CD14-positive monocyte (primary cell): ENCODE measurements around the gene UBE2D1. TPM values are rescaled to one million over a fixed set of nuclear protein-coding genes. Genes with fewer than 3 reads are reported as not detected.

Experiments used
- DNase-seq, 3 donors: peaks; one replicate each; pipeline ENCODE4 v3.0.0-alpha.2; 2011 to 2022
- H2AFZ ChIP-seq: 2 replicates; pipeline ENCODE4 v1.6.0; 2012; ENCODE audit warnings: mild to moderate bottlenecking, low read depth, low read length, inconsistent platforms; ENCODE audit not compliant: insufficient read depth, poor library complexity, severe bottlenecking
- H3K27ac ChIP-seq, 2 donors: 1 replicate in 1 of 2; 2 replicates in 1 of 2; pipeline ENCODE4 v1.5.1; 2012 to 2013; ENCODE audit warnings: low read length in 2 of 2, control low read depth in 1 of 2, inconsistent platforms in 1 of 2, low read depth in 1 of 2, mild to moderate bottlenecking in 1 of 2
- H3K27me3 ChIP-seq, 2 donors: one replicate each; pipeline versions ENCODE4 v1.6.0 to v1.6.1; 2011 to 2013; ENCODE audit warnings: low read length in 2 of 2; ENCODE audit not compliant: control insufficient read depth in 2 of 2, insufficient read depth in 2 of 2
- H3K36me3 ChIP-seq, 2 donors: replicated peaks in 1 of 2; 1 replicate in 1 of 2; 2 replicates in 1 of 2; pipeline versions ENCODE4 v1.5.1 to v1.6.1; 2012 to 2013; ENCODE audit warnings: low read length in 2 of 2, control low read depth in 1 of 2, inconsistent platforms in 1 of 2, mild to moderate bottlenecking in 1 of 2; ENCODE audit not compliant: insufficient read depth in 2 of 2, control insufficient read depth in 1 of 2
- H3K4me1 ChIP-seq, 2 donors: 1 replicate in 1 of 2; 2 replicates in 1 of 2; pipeline versions ENCODE4 v1.5.1 to v1.6.1; 2012 to 2013; ENCODE audit warnings: low read length in 2 of 2, control low read depth in 1 of 2, inconsistent platforms in 1 of 2, mild to moderate bottlenecking in 1 of 2, moderate library complexity in 1 of 2; ENCODE audit not compliant: insufficient read depth in 2 of 2, control insufficient read depth in 1 of 2
- H3K4me2 ChIP-seq: replicated peaks from 2 replicates; pipeline ENCODE3; 2012; ENCODE audit warnings: low read length, moderate library complexity, mild to moderate bottlenecking; ENCODE audit not compliant: poor library complexity, severe bottlenecking; ENCODE audit errors: extremely low read depth
- H3K4me3 ChIP-seq, 3 experiments: fragments of 200-600 bp in 1 of 3; sonication (generic) in 1 of 3; replicated peaks in 1 of 3; 1 replicate in 2 of 3; 2 replicates in 1 of 3; pipeline ENCODE4 v1.5.1; 2011 to 2013; ENCODE audit warnings: low read length in 3 of 3, mild to moderate bottlenecking in 3 of 3, control low read depth in 2 of 3, low read depth in 2 of 3, inconsistent platforms in 1 of 3, moderate library complexity in 1 of 3
- H3K79me2 ChIP-seq: 2 replicates; pipeline ENCODE4 v1.6.0; 2012; ENCODE audit warnings: mild to moderate bottlenecking, control low read depth, inconsistent platforms, low read length, moderate library complexity; ENCODE audit not compliant: insufficient read depth
- H3K9ac ChIP-seq: 2 replicates; pipeline ENCODE4 v1.6.0; 2017; ENCODE audit warnings: low read length, mild to moderate bottlenecking; ENCODE audit not compliant: insufficient read depth, poor library complexity, severe bottlenecking
- H3K9me3 ChIP-seq, 2 donors: replicated peaks in 1 of 2; 1 replicate in 1 of 2; 2 replicates in 1 of 2; pipeline versions ENCODE4 v1.5.1 to v1.6.1; 2012 to 2013; ENCODE audit warnings: low read length in 2 of 2, control low read depth in 1 of 2; ENCODE audit not compliant: control insufficient read depth in 1 of 2, insufficient read depth in 1 of 2
- H4K20me1 ChIP-seq: 2 replicates; pipeline ENCODE4 v1.6.0; 2012; ENCODE audit warnings: mild to moderate bottlenecking, low read length, control low read depth, moderate library complexity; ENCODE audit not compliant: insufficient read depth
- H3K27ac Mint-ChIP-seq, 7 donors: one replicate each; pipeline ENCODE4 v1.8.0; 2020; ENCODE audit warnings: mild to moderate bottlenecking in 7 of 7, mixed read lengths in 7 of 7, moderate library complexity in 6 of 7, inconsistent platforms in 2 of 7
- H3K27me3 Mint-ChIP-seq, 3 donors: one replicate each; pipeline ENCODE4 v1.8.0; 2021 to 2022; ENCODE audit warnings: low read depth in 3 of 3, mild to moderate bottlenecking in 3 of 3, mixed read lengths in 3 of 3, moderate library complexity in 3 of 3, inconsistent platforms in 1 of 3
- H3K36me3 Mint-ChIP-seq, 2 donors: one replicate each; pipeline ENCODE4 v1.8.0; 2020; ENCODE audit warnings: mixed read lengths in 2 of 2, inconsistent platforms in 1 of 2, mild to moderate bottlenecking in 1 of 2
- H3K4me1 Mint-ChIP-seq: one replicate; pipeline ENCODE4 v1.8.0; 2020; ENCODE audit warnings: mild to moderate bottlenecking, mixed read lengths
- H3K4me3 Mint-ChIP-seq, 2 donors: one replicate each; pipeline ENCODE4 v1.8.0; 2020; ENCODE audit warnings: mild to moderate bottlenecking in 2 of 2, mixed read lengths in 2 of 2, moderate library complexity in 1 of 2
- H3K9me3 Mint-ChIP-seq, 7 donors: one replicate each; pipeline ENCODE4 v1.8.0; 2020 to 2022; ENCODE audit warnings: mixed read lengths in 7 of 7, mild to moderate bottlenecking in 6 of 7, moderate library complexity in 6 of 7, inconsistent platforms in 2 of 7
- CTCF ChIP-seq: fragments of 200-600 bp; IDR thresholded peaks from one replicate; pipeline ENCODE4 v1.8.0; 2022; ENCODE audit warnings: antibody characterized with exemption, mild to moderate bottlenecking
- WGBS: methylation state at CpG from one replicate; pipeline ENCODE4 v1.1.5; 2013; ENCODE audit warnings: missing lambda C conversion rate; ENCODE audit not compliant: insufficient coverage; 5-methylcytosine and 5-hydroxymethylcytosine counted together
- intact Hi-C, 2 donors: fragments of 100-400 bp; cut with micrococcal nuclease; formaldehyde crosslinking; loops; one replicate each; pipeline versions ENCODE4 v1.15.0 to v1.15.1; 2023
- polyA plus RNA-seq, 3 donors: library from polyadenylated mRNA; depleted of rRNA in 1 of 3; unstranded in 2 of 3; stranded (reverse) in 1 of 3; fragments of 300-500 nt in 2 of 3; fragments of >200 nt in 1 of 3; fragmentation: Illumina TruSeq in 2 of 3; gene quantifications; 1 replicate in 2 of 3; 2 replicates in 1 of 3; pipeline ENCODE4 v1.2.3, GENCODE V29; 2012 to 2021

Gene UBE2D1
- polyA plus RNA-seq, 3 donors: 47.7 to 119 (median 107) TPM

- intact Hi-C loops: no loop called here
- Histone ChIP-seq H3K4me3 (no peak overlapping the region), H3K27ac (no peak overlapping the region), H3K9me3 (no peaks in the 10 kb centered on the region), H4K20me1 (no peaks in the 10 kb centered on the region), H3K79me2 (no peaks in the 10 kb centered on the region), H3K4me1 (peaks cover 21 to 23% of the 10 kb centered on the region in 2 donors), H2AFZ (no peak overlapping the region), H3K9ac (no peak overlapping the region), H3K36me3 (no peaks in the 10 kb centered on the region), H3K4me2 (no peak overlapping the region), H3K27me3 (no peaks in the 10 kb centered on the region)
- no CpG with 5 or more reads among the region's 1 CpG for WGBS
- peaks cover 0 to 3% (median 1%) of the 10 kb centered on the region in 3 donors for H3K27me3 Mint-ChIP-seq
- no peaks in the 10 kb centered on the region for H3K9me3 Mint-ChIP-seq
- peaks cover 24% of the 10 kb centered on the region for H3K4me1 Mint-ChIP-seq
- H3K36me3 Mint-ChIP-seq: no peaks in the 10 kb centered on the region
- H3K4me3 Mint-ChIP-seq: no peak overlapping the region
- DNase-seq: no peak
- no peak overlapping the region for H3K27ac Mint-ChIP-seq
- TF ChIP-seq CTCF: no peak
Observed at GRCh38 chr10:58319599-58319998, 15.2 kb upstream of the UBE2D1 start.

GRCh38 chr10:58320351-58321049 lies 14.3 kb upstream of the UBE2D1 start:
- no peak overlapping the region for H3K4me2 ChIP-seq
- no peak overlapping the region for H3K9ac ChIP-seq
- 100% methylated on average over 4 of the region's 4 CpGs for WGBS
- H3K4me3 Mint-ChIP-seq: no peak overlapping the region
- no peak for TF ChIP-seq CTCF
- DNase-seq: peak in 1 of 3 donors; percentile 17
- no peaks in the 10 kb centered on the region for H3K79me2 ChIP-seq
- no peak overlapping the region for H2AFZ ChIP-seq
- no peaks in the 10 kb centered on the region for H4K20me1 ChIP-seq
- H3K27ac Mint-ChIP-seq: peak overlapping the region in 4 of 7 donors; percentile 17 to 59 (median 50)
- H3K27me3 ChIP-seq: no peaks in the 10 kb centered on the region
- no peak overlapping the region for H3K27ac ChIP-seq
- intact Hi-C loops: no loop called here
- H3K4me3 ChIP-seq: no peak overlapping the region
- H3K4me1 Mint-ChIP-seq: peaks cover 24% of the 10 kb centered on the region
- H3K9me3 Mint-ChIP-seq: no peaks in the 10 kb centered on the region
- no peaks in the 10 kb centered on the region for H3K9me3 ChIP-seq
- H3K36me3 ChIP-seq: no peaks in the 10 kb centered on the region
- H3K36me3 Mint-ChIP-seq: peaks cover 0 to under 1% of the 10 kb centered on the region in 2 donors
- no peaks in the 10 kb centered on the region for H3K27me3 Mint-ChIP-seq
- peaks cover 21 to 23% of the 10 kb centered on the region in 2 donors for H3K4me1 ChIP-seq
